H1 (cell line): ENCODE measurements around the gene LY6G6F. TPM values are rescaled to one million over a fixed set of nuclear protein-coding genes. Genes with fewer than 3 reads are reported as not detected.

Source experiments
- BACH1 ChIP-seq: IDR thresholded peaks from 2 replicates; pipeline ENCODE4 v1.6.1; 2012; ENCODE audit warnings: low read length, improper control_type of control experiment
- CHD7 ChIP-seq: fragments of 300-600 bp; sonication (generic); IDR thresholded peaks from 2 replicates; pipeline ENCODE4 v1.7.1; 2012; ENCODE audit warnings: low read length, moderate library complexity, mild to moderate bottlenecking, inconsistent platforms; ENCODE audit not compliant: insufficient replicate concordance
- HDAC2 ChIP-seq, 2 experiments: fragments of 300-600 bp in 1 of 2; sonication (generic) in 1 of 2; IDR thresholded peaks; 2 replicates each; pipeline ENCODE4 v1.6.1; 2011 to 2012; ENCODE audit warnings: low read depth in 2 of 2, low read length in 2 of 2, mild to moderate bottlenecking in 2 of 2, moderate library complexity in 2 of 2, borderline replicate concordance in 1 of 2, inconsistent platforms in 1 of 2
- POLR2A ChIP-seq, 2 experiments: IDR thresholded peaks; 1 replicate in 1 of 2; 2 replicates in 1 of 2; pipeline ENCODE4 v1.6.1; 2011; ENCODE audit warnings: low read depth in 2 of 2, low read length in 2 of 2, mild to moderate bottlenecking in 2 of 2; ENCODE audit errors: control extremely low read depth in 1 of 2
- RAD21 ChIP-seq, 2 experiments: IDR thresholded peaks in 1 of 2; conservative IDR thresholded peaks in 1 of 2; 2 replicates each; pipeline ENCODE4 v1.6.1; 2011; ENCODE audit warnings: low read depth in 2 of 2, low read length in 2 of 2, improper control_type of control experiment in 1 of 2, inconsistent platforms in 1 of 2, mild to moderate bottlenecking in 1 of 2, moderate library complexity in 1 of 2
- RBBP5 ChIP-seq: IDR thresholded peaks from 2 replicates; pipeline ENCODE4 v1.7.1; 2012; ENCODE audit warnings: low read depth, mild to moderate bottlenecking, inconsistent platforms, low read length, moderate library complexity, borderline replicate concordance
- SP4 ChIP-seq: IDR thresholded peaks from 2 replicates; pipeline ENCODE4 v1.6.1; 2012; ENCODE audit warnings: low read length, inconsistent platforms
- SUZ12 ChIP-seq: fragments of 200-600 bp; sonication (generic); IDR thresholded peaks from 2 replicates; pipeline ENCODE4 v1.6.1; 2012; ENCODE audit warnings: mild to moderate bottlenecking, inconsistent platforms, low read length, moderate library complexity, mixed read lengths
- TEAD4 ChIP-seq: IDR thresholded peaks from 2 replicates; pipeline ENCODE4 v1.6.1; 2012; ENCODE audit warnings: low read depth, low read length, inconsistent platforms, mixed read lengths
- polyA plus RNA-seq, 7 experiments: library from polyadenylated mRNA; depleted of rRNA in 3 of 7; stranded (reverse) in 5 of 7; unstranded in 2 of 7; fragments of >200 nt in 5 of 7; fragments of 200-250 nt in 2 of 7; gene quantifications; 1 replicate in 5 of 7; 2 replicates in 1 of 7; 4 replicates in 1 of 7; pipeline versions ENCODE4 v1.2.1 to v1.2.3, GENCODE V29; 2011 to 2013; ENCODE audit warnings: missing spikeins in 2 of 7, mixed read lengths in 2 of 7
- total RNA-seq: library from RNA; stranded (reverse); fragmentation: NEBNext Ultra II Directional; extraction: Animal tissue kit (Norgen Biotek cat#: 25700); gene quantifications from 2 replicates; pipeline ENCODE4 v1.2.1, GENCODE V29; 2021

LY6G6F gene
- total and polyA plus RNA-seq, 2 of the 8 experiments (the other 6 are each of a cell fraction or from before 2014, with no cell fraction given) = not detected

GRCh38 chr6:31727717-31728671 lies 21.3 kb downstream of the LY6G6F start (continued):
- TF ChIP-seq CHD7 (no peak), SP4 (no peak), HDAC2 (IDR thresholded peaks at IDR 0.05; ENCODE audit: borderline replicate concordance in 1 of 2, low read depth in 2 of 2, low read length in 2 of 2) (no peak), BACH1 (no peak), POLR2A (IDR thresholded peaks at IDR 0.05; ENCODE audit: control extremely low read depth in 1 of 2, low read depth in 2 of 2, low read length in 2 of 2) (no peak), RAD21 (IDR thresholded peaks at IDR 0.05 in 1 of 2, conservative IDR thresholded peaks at IDR 0.05 in 1 of 2; ENCODE audit: low read depth in 2 of 2, low read length in 2 of 2) (no peak), SUZ12 (no peak), TEAD4 (no peak), RBBP5 (no peak)
